NB4 (cell line): ENCODE data around the gene EPB41L3.

Experiments used
- CTCF ChIP-seq: IDR thresholded peaks from one replicate; pipeline ENCODE4 v1.5.1; 2012; ENCODE audit warnings: low read depth, low read length
- MYC ChIP-seq: IDR thresholded peaks from 2 replicates; pipeline ENCODE4 v1.6.1; 2011; ENCODE audit warnings: low read depth, low read length

- TF ChIP-seq CTCF (no peak), MYC (no peak)
These were observed 24.1 kb downstream of the EPB41L3 start for GRCh38 chr18:5519448-5520298.
